GM19099 (cell line): ENCODE results near the gene SH2D4B.

Source experiments
- POLR2A ChIP-seq: IDR thresholded peaks from 3 replicates; pipeline ENCODE4 v1.6.1; 2011; ENCODE audit warnings: low read depth; ENCODE audit not compliant: insufficient read length; ENCODE audit errors: extremely low read depth

SH2D4B gene

GRCh38 chr10:80611481-80612185 lies 73.9 kb downstream of the SH2D4B start:
- TF ChIP-seq POLR2A, result no peak

- no peak for TF ChIP-seq POLR2A
These were observed 74.6 kb downstream of the SH2D4B start for GRCh38 chr10:80612261-80612660.

GRCh38 chr10:80613466-80614170 lies 75.9 kb downstream of the SH2D4B start:
- TF ChIP-seq POLR2A, result no peak

- no peak for TF ChIP-seq POLR2A
These were observed 77.1 kb downstream of the SH2D4B start for GRCh38 chr10:80614576-80615416.

GRCh38 chr10:80617807-80618206 lies 80.1 kb downstream of the SH2D4B start:
- TF ChIP-seq POLR2A, result no peak

- no peak for TF ChIP-seq POLR2A
These were observed 81.3 kb downstream of the SH2D4B start for GRCh38 chr10:80619036-80619435.

- no peak for TF ChIP-seq POLR2A
These were observed 84.5 kb downstream of the SH2D4B start for GRCh38 chr10:80622153-80622552.

GRCh38 chr10:80630324-80630723 lies 92.6 kb downstream of the SH2D4B start:
- no peak for TF ChIP-seq POLR2A

GRCh38 chr10:80632742-80633141 lies 95.0 kb downstream of the SH2D4B start:
- no peak for TF ChIP-seq POLR2A

- no peak for TF ChIP-seq POLR2A
These were observed 95.7 kb downstream of the SH2D4B start for GRCh38 chr10:80633383-80633860.

- no peak for TF ChIP-seq POLR2A
These were observed 96.2 kb downstream of the SH2D4B start for GRCh38 chr10:80633910-80634309.

- no peak for TF ChIP-seq POLR2A
These were observed 105.0 kb downstream of the SH2D4B start for GRCh38 chr10:80642661-80643060.

GRCh38 chr10:80646366-80646765 lies 108.7 kb downstream of the SH2D4B start:
- no peak for TF ChIP-seq POLR2A

- TF ChIP-seq POLR2A, result no peak
These were observed 109.6 kb downstream of the SH2D4B start for GRCh38 chr10:80647173-80647833.

- TF ChIP-seq POLR2A, result no peak
These were observed 110.4 kb downstream of the SH2D4B start for GRCh38 chr10:80648106-80648505.
